OCI-LY7 (cell line): ENCODE results near the gene RERGL. TPM values are rescaled to one million over a fixed set of nuclear protein-coding genes. Genes with fewer than 3 reads are reported as not detected.

Experiments used
- BruUV-seq: library from RNA; stranded (reverse); fragments of 400-500 nt; replicated peaks from 2 replicates; lab custom pipeline; 2021; lab: Mats Ljungman, UMichigan
- CTCF ChIA-PET: fragments of 300-600 bp; sonication (Branson Sonifier 250); formaldehyde crosslinking; loops from one replicate; lab custom pipeline; 2022; ENCODE audit warnings: antibody characterized with exemption; ENCODE audit not compliant: unreplicated experiment; lab: Charles Lee
- POLR2A ChIA-PET: fragments of 300-600 bp; sonication (Branson Sonifier 250); formaldehyde crosslinking; loops from one replicate; lab custom pipeline; 2022; ENCODE audit warnings: antibody characterized with exemption; lab: Charles Lee
- DNase-seq: peaks from one replicate; pipeline ENCODE4 v3.0.0-alpha.2; 2015; ENCODE audit warnings: low spot score
- H2AFZ ChIP-seq: fragments of 200-600 bp; sonication (generic), shearing (Covaris generic); 2 replicates; pipeline ENCODE4 v1.6.1; 2014; ENCODE audit warnings: mild to moderate bottlenecking, antibody characterized with exemption, low read length, moderate library complexity
- H3K27ac ChIP-seq: fragments of 200-600 bp; sonication (generic); 2 replicates; pipeline ENCODE4 v1.5.1; 2014; ENCODE audit warnings: mixed run types, low read depth, mild to moderate bottlenecking, moderate library complexity, low read length, inconsistent platforms; ENCODE audit not compliant: poor library complexity, severe bottlenecking
- H3K36me3 ChIP-seq: fragments of 200-600 bp; sonication (generic); 2 replicates; pipeline ENCODE4 v1.6.1; 2014; ENCODE audit warnings: mild to moderate bottlenecking, antibody characterized with exemption, low read length, moderate library complexity, mixed read lengths; ENCODE audit not compliant: insufficient read depth
- H3K4me1 ChIP-seq: fragments of 200-600 bp; sonication (generic); 2 replicates; pipeline ENCODE4 v1.5.1; 2014; ENCODE audit warnings: mild to moderate bottlenecking, low read length; ENCODE audit not compliant: insufficient read depth, poor library complexity, severe bottlenecking
- H3K4me2 ChIP-seq: fragments of 200-600 bp; sonication (generic); 2 replicates; pipeline ENCODE4 v1.6.1; 2014; ENCODE audit warnings: mild to moderate bottlenecking, low read length
- H3K4me3 ChIP-seq: fragments of 200-600 bp; sonication (generic); 2 replicates; pipeline ENCODE4 v1.5.1; 2014; ENCODE audit warnings: mild to moderate bottlenecking, low read depth, low read length; ENCODE audit not compliant: poor library complexity, severe bottlenecking
- H3K79me2 ChIP-seq: fragments of 200-600 bp; sonication (generic); 2 replicates; pipeline ENCODE4 v1.6.1; 2016; ENCODE audit warnings: low read depth, mild to moderate bottlenecking, low read length, moderate library complexity, mixed read lengths; ENCODE audit not compliant: insufficient read depth
- H3K9me2 ChIP-seq: fragments of 200-600 bp; sonication (generic); 2 replicates; pipeline ENCODE4 v1.6.1; 2016; ENCODE audit warnings: mild to moderate bottlenecking, low read length, mixed read lengths; ENCODE audit not compliant: insufficient read depth
- H3K9me3 ChIP-seq: fragments of 200-600 bp; sonication (generic); 2 replicates; pipeline ENCODE4 v1.6.1; 2014; ENCODE audit warnings: mild to moderate bottlenecking, mixed run types, low read length, mixed read lengths
- H4K20me1 ChIP-seq: fragments of 200-600 bp; sonication (generic); 2 replicates; pipeline ENCODE4 v1.6.1; 2014; ENCODE audit warnings: mild to moderate bottlenecking, antibody characterized with exemption, low read length, moderate library complexity, mixed read lengths; ENCODE audit not compliant: insufficient read depth
- CTCF ChIP-seq: fragments of 200-600 bp; sonication (generic); conservative IDR thresholded peaks from 2 replicates; pipeline ENCODE4 v1.5.1; 2014; ENCODE audit warnings: mild to moderate bottlenecking, antibody characterized with exemption, low read length, moderate library complexity, mixed read lengths
- EZH2phosphoT487 ChIP-seq: fragments of 200-600 bp; sonication (generic); IDR thresholded peaks from 2 replicates; pipeline ENCODE4 v1.6.1; 2018; ENCODE audit warnings: low read depth, borderline replicate concordance, mild to moderate bottlenecking, mixed run types, antibody characterized with exemption, low read length, moderate library complexity, mixed read lengths
- intact Hi-C: fragments of 100-400 bp; cut with micrococcal nuclease; formaldehyde crosslinking; loops from one replicate; pipeline ENCODE4 v1.10.0; 2022; ENCODE audit not compliant: unreplicated experiment
- total RNA-seq, 2 experiments: library from RNA; depleted of rRNA in 1 of 2; stranded (reverse); fragments of >200 nt in 1 of 2; shearing (Covaris generic) in 1 of 2; gene quantifications; 2 replicates each; pipeline ENCODE4 v1.2.3, GENCODE V29; 2014 to 2022

RERGL gene
- total RNA-seq, 2 experiments from 2014 or later, result not detected

- BruUV-seq, result no TSS peak
Observed at GRCh38 chr12:18101043-18101442, 11.1 kb upstream of the RERGL start.

GRCh38 chr12:18084080-18084479, 5.9 kb downstream of the RERGL start:
- H3K27ac ChIP-seq, result no peak overlapping the region

More at GRCh38 chr12:18101043-18101442, 11.1 kb upstream of the RERGL start:
- intact Hi-C loops, result loop anchor here (2.0 kb wide), 1 partner anchor 38 kb away; no protein-coding TSS in a partner anchor
- ChIA-PET CTCF (no interaction called here), POLR2A (interaction anchor here (0.8 to 2.4 kb wide), 10 partner anchors 9 to 51 kb away, joined by 3 to 10 read pairs (median 4); no protein-coding TSS in a partner anchor)
- Histone ChIP-seq H3K9me3 (peaks cover 23% of the 10 kb centered on the region), H3K36me3 (peaks cover 9% of the 10 kb centered on the region; the same call in 1 of the 2 replicates), H2AFZ (peak overlapping the region; percentile 66), H3K79me2 (no peaks in the 10 kb centered on the region), H3K4me2 (peak overlapping the region; percentile 50), H3K27ac (peak overlapping the region; percentile 63), H3K9me2 (no peaks in the 10 kb centered on the region), H4K20me1 (no peaks in the 10 kb centered on the region), H3K4me3 (peak overlapping the region; percentile 23), H3K4me1 (peaks cover 26% of the 10 kb centered on the region)
- peak; percentile 76 for DNase-seq
- TF ChIP-seq CTCF, result no peak
- no peak for TF ChIP-seq EZH2phosphoT487

More at GRCh38 chr12:18084080-18084479, 5.9 kb downstream of the RERGL start:
- ChIA-PET CTCF (no interaction called here), POLR2A (interaction anchor here (0.5 to 1.8 kb wide), 4 partner anchors 8 to 92 kb away, joined by 3 to 6 read pairs (median 3); no protein-coding TSS in a partner anchor)
- H3K36me3 ChIP-seq, result no peaks in the 10 kb centered on the region
- H3K4me3 ChIP-seq, result no peak overlapping the region
- no peak for DNase-seq
- H4K20me1 ChIP-seq, result no peaks in the 10 kb centered on the region
- TF ChIP-seq EZH2phosphoT487, result no peak
- no peak for TF ChIP-seq CTCF
- no peaks in the 10 kb centered on the region for H3K4me1 ChIP-seq
- no peaks in the 10 kb centered on the region for H3K9me3 ChIP-seq
- H3K79me2 ChIP-seq, result no peaks in the 10 kb centered on the region
- H2AFZ ChIP-seq, result no peak overlapping the region
- BruUV-seq, result no TSS peak
- no peak overlapping the region for H3K4me2 ChIP-seq
- intact Hi-C loops, result no loop called here
- H3K9me2 ChIP-seq, result no peaks in the 10 kb centered on the region
